ENCODE measurements around the gene SHTN1.

The SHTN1 gene

GRCh38 chr10:116990276-116990800, 14.6 kb downstream of the SHTN1 start:
- H3K27ac ChIP-seq = no peak overlapping the region
- H3K9ac ChIP-seq = no peak overlapping the region
- H2AFZ ChIP-seq = no peak overlapping the region
- no peak overlapping the region for H3K4me2 ChIP-seq (ENCODE audit: low read length)
- H3K4me1 ChIP-seq = peaks cover 5% of the 10 kb centered on the region
- no peak for TF ChIP-seq CTCF (IDR thresholded peaks at IDR 0.05)
- no peaks in the 10 kb centered on the region for H3K9me3 ChIP-seq (ENCODE audit: control insufficient read depth, low read length)
- H3K4me3 ChIP-seq (ENCODE audit: low read depth, low read length) = no peak overlapping the region
- no peaks in the 10 kb centered on the region for H3K27me3 ChIP-seq (ENCODE audit: control insufficient read depth, insufficient read depth, low read length)
- peaks cover 25% of the 10 kb centered on the region for H3K79me2 ChIP-seq
- no peaks in the 10 kb centered on the region for H3K36me3 ChIP-seq (ENCODE audit: control insufficient read depth, insufficient read depth, low read length)

GRCh38 chr10:116989439-116989838, 15.5 kb downstream of the SHTN1 start:
- Histone ChIP-seq H3K4me3 (ENCODE audit: low read depth, low read length) (no peak overlapping the region), H3K36me3 (ENCODE audit: control insufficient read depth, insufficient read depth, low read length) (no peaks in the 10 kb centered on the region)

GRCh38 chr10:116988311-116988710, 16.7 kb downstream of the SHTN1 start:
- Histone ChIP-seq H3K36me3 (ENCODE audit: control insufficient read depth, insufficient read depth, low read length) (no peaks in the 10 kb centered on the region), H3K9ac (no peak overlapping the region), H3K9me3 (ENCODE audit: control insufficient read depth, low read length) (no peaks in the 10 kb centered on the region), H3K27ac (no peak overlapping the region), H3K4me3 (ENCODE audit: low read depth, low read length) (no peak overlapping the region), H3K4me2 (ENCODE audit: low read length) (no peak overlapping the region), H3K79me2 (peaks cover 21% of the 10 kb centered on the region), H2AFZ (no peak overlapping the region), H3K27me3 (ENCODE audit: control insufficient read depth, insufficient read depth, low read length) (no peaks in the 10 kb centered on the region), H3K4me1 (peaks cover 5% of the 10 kb centered on the region)
- no peak for TF ChIP-seq CTCF (IDR thresholded peaks at IDR 0.05)

More at GRCh38 chr10:116989439-116989838, 15.5 kb downstream of the SHTN1 start:
- H3K27ac ChIP-seq = no peak overlapping the region
- no peak for TF ChIP-seq CTCF (IDR thresholded peaks at IDR 0.05)
- no peaks in the 10 kb centered on the region for H3K27me3 ChIP-seq (ENCODE audit: control insufficient read depth, insufficient read depth, low read length)
- no peak overlapping the region for H3K9ac ChIP-seq
- no peaks in the 10 kb centered on the region for H3K9me3 ChIP-seq (ENCODE audit: control insufficient read depth, low read length)
- peaks cover 21% of the 10 kb centered on the region for H3K79me2 ChIP-seq
- H3K4me2 ChIP-seq (ENCODE audit: low read length) = no peak overlapping the region
- H2AFZ ChIP-seq = no peak overlapping the region
- H3K4me1 ChIP-seq = peaks cover 5% of the 10 kb centered on the region

- H3K4me3 ChIP-seq (ENCODE audit: low read depth, low read length) = no peak overlapping the region
- no peaks in the 10 kb centered on the region for H3K9me3 ChIP-seq (ENCODE audit: control insufficient read depth, low read length)
- H3K4me2 ChIP-seq (ENCODE audit: low read length) = no peak overlapping the region
- H3K79me2 ChIP-seq = peaks cover 19% of the 10 kb centered on the region
- no peak for TF ChIP-seq CTCF (IDR thresholded peaks at IDR 0.05)
- H3K27me3 ChIP-seq (ENCODE audit: control insufficient read depth, insufficient read depth, low read length) = no peaks in the 10 kb centered on the region
- no peak overlapping the region for H3K9ac ChIP-seq
- H3K27ac ChIP-seq = no peak overlapping the region
- no peaks in the 10 kb centered on the region for H3K36me3 ChIP-seq (ENCODE audit: control insufficient read depth, insufficient read depth, low read length)
- no peaks in the 10 kb centered on the region for H3K4me1 ChIP-seq
- H2AFZ ChIP-seq = no peak overlapping the region
Measured at GRCh38 chr10:116985611-116986010, 19.4 kb downstream of the SHTN1 start.

All from parathyroid adenoma (tissue), 2 donors.